Testis (tissue), 2 donors: Measurements from ENCODE around the gene CASP6.

Experiments
- POLR2A ChIP-seq: fragments of 450-650 bp; IDR thresholded peaks from one replicate; pipeline ENCODE4 v1.6.1; 2017; ENCODE audit warnings: antibody characterized with exemption, mild to moderate bottlenecking, moderate library complexity
- TF ChIP-seq, protein P1 (sequence below), 3 experiments: fragments of 450-650 bp in 2 of 3; fragments of 200-600 bp in 1 of 3; sonication (generic) in 1 of 3; IDR thresholded peaks; one replicate each; pipeline ENCODE4 v1.5.1; 2016 to 2019; ENCODE audit warnings: antibody characterized with exemption in 3 of 3, mild to moderate bottlenecking in 2 of 3, moderate library complexity in 1 of 3

DNA sequence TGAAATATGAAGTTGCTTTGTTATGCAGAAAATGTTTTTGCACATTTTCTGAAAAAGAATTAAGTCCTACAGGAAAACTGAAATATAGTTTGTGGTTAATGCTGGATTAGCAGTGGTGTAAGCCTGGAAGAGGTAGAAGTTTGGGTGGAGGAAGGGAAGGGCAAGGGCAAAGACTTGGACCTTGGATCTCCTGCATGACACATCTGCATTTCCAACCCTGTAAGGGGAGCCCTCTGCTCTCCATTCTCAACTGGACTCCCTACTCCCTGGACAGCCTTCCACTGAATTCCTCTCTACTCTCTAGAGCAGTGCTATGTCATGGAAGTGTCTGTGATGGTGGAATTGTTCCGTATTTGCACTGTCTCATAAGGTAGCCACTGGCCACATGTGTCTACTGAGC lies 4.6 kb downstream of the CASP6 start:
- no peak for TF ChIP-seq POLR2A
- TF ChIP-seq, protein P1, sequence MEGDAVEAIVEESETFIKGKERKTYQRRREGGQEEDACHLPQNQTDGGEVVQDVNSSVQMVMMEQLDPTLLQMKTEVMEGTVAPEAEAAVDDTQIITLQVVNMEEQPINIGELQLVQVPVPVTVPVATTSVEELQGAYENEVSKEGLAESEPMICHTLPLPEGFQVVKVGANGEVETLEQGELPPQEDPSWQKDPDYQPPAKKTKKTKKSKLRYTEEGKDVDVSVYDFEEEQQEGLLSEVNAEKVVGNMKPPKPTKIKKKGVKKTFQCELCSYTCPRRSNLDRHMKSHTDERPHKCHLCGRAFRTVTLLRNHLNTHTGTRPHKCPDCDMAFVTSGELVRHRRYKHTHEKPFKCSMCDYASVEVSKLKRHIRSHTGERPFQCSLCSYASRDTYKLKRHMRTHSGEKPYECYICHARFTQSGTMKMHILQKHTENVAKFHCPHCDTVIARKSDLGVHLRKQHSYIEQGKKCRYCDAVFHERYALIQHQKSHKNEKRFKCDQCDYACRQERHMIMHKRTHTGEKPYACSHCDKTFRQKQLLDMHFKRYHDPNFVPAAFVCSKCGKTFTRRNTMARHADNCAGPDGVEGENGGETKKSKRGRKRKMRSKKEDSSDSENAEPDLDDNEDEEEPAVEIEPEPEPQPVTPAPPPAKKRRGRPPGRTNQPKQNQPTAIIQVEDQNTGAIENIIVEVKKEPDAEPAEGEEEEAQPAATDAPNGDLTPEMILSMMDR (IDR thresholded peaks at IDR 0.05) = no peak
